ENCODE measurements around the gene POU2F3. TPM values are rescaled to one million over a fixed set of nuclear protein-coding genes. Genes with fewer than 3 reads are reported as not detected.

The POU2F3 gene
- total and polyA plus RNA-seq, 2 of the 4 experiments (the other 2 are of a cell fraction) = under 0.01 to 0.09 TPM

DNA sequence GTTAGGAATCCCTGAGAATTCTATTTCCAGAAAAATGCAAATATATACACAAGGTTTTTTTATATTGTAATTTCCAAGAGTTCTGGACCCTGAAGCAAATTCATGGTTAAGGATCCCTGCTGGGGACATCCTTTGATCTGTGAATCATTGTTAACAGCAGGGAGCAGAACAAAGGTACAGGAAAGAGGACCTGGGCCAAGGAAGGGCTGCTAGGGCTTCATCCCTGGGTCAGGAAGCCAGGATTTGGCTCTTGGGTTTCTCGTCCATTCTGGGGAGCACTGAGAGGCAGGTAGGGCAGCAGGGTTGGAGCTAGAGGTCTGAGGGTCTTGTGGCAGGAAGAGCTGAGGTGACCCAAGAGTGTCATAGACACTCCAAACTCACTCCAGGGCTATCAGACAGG is 39.3 kb upstream of the POU2F3 start:
- CTCF ChIA-PET = no interaction called here
- Histone ChIP-seq H2BK20ac (ENCODE audit: low read depth, low read length) (no peak overlapping the region), H3K27me3 (ENCODE audit: control insufficient read depth, insufficient read depth, low read length) (peaks cover 36% of the 10 kb centered on the region), H2AK9ac (replicated peaks; ENCODE audit: low read depth, low read length, poor library complexity) (no peak overlapping the region), H4K8ac (ENCODE audit: low read depth in 2 of 2, low read length in 2 of 2) (no peak overlapping the region), H4K5ac (ENCODE audit: low read depth, low read length) (no peak overlapping the region), H3K56ac (ENCODE audit: extremely low read depth, insufficient read depth, low read length) (no peak overlapping the region), H2AK5ac (ENCODE audit: low read depth, low read length) (no peak overlapping the region), H3K79me1 (ENCODE audit: low read depth in 1 of 2, low read length in 2 of 2) (no peaks in the 10 kb centered on the region), H3K27ac (ENCODE audit: insufficient read depth, low read length) (no peak overlapping the region), H3K4me1 (ENCODE audit: control insufficient read depth, insufficient read depth, low read length) (peaks cover 3% of the 10 kb centered on the region), H4K91ac (ENCODE audit: insufficient read depth, low read depth, low read length) (no peak overlapping the region), H3K23ac (ENCODE audit: low read depth, low read length) (no peak overlapping the region), H2AFZ (replicated peaks; ENCODE audit: low read length, poor library complexity) (no peak overlapping the region), H3K18ac (ENCODE audit: low read depth, low read length) (no peak overlapping the region), H3K4ac (ENCODE audit: low read depth, low read length) (no peak overlapping the region), H3K36me3 (ENCODE audit: control insufficient read depth, insufficient read depth, low read length) (no peaks in the 10 kb centered on the region), H3K9ac (ENCODE audit: low read depth, low read length) (no peak overlapping the region), H3K4me3 (ENCODE audit: insufficient read depth, low read depth, low read length) (no peak overlapping the region), H2BK120ac (ENCODE audit: low read depth, low read length) (no peak overlapping the region), H3K4me2 (ENCODE audit: low read depth, low read length) (no peak overlapping the region), H2BK5ac (ENCODE audit: low read depth, low read length, poor library complexity, severe bottlenecking) (no peak overlapping the region), H3K9me3 (ENCODE audit: control insufficient read depth, insufficient read depth, low read length) (no peaks in the 10 kb centered on the region), H2BK15ac (ENCODE audit: low read depth, low read length) (no peak overlapping the region), H3K14ac (replicated peaks; ENCODE audit: low read depth, low read length) (no peak overlapping the region), H3K9me1 (ENCODE audit: insufficient read depth, low read length) (peaks cover 2% of the 10 kb centered on the region; the same call in 1 of the 2 replicates), H4K20me1 (ENCODE audit: insufficient read depth, low read length) (no peaks in the 10 kb centered on the region)
- BruUV-seq (replicated peaks) = no TSS peak
- TF ChIP-seq, protein P1, sequence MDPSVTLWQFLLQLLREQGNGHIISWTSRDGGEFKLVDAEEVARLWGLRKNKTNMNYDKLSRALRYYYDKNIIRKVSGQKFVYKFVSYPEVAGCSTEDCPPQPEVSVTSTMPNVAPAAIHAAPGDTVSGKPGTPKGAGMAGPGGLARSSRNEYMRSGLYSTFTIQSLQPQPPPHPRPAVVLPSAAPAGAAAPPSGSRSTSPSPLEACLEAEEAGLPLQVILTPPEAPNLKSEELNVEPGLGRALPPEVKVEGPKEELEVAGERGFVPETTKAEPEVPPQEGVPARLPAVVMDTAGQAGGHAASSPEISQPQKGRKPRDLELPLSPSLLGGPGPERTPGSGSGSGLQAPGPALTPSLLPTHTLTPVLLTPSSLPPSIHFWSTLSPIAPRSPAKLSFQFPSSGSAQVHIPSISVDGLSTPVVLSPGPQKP (IDR thresholded peaks at IDR 0.05; ENCODE audit: borderline replicate concordance, low read depth, low read length) = no peak
- TF ChIP-seq, protein P2, sequence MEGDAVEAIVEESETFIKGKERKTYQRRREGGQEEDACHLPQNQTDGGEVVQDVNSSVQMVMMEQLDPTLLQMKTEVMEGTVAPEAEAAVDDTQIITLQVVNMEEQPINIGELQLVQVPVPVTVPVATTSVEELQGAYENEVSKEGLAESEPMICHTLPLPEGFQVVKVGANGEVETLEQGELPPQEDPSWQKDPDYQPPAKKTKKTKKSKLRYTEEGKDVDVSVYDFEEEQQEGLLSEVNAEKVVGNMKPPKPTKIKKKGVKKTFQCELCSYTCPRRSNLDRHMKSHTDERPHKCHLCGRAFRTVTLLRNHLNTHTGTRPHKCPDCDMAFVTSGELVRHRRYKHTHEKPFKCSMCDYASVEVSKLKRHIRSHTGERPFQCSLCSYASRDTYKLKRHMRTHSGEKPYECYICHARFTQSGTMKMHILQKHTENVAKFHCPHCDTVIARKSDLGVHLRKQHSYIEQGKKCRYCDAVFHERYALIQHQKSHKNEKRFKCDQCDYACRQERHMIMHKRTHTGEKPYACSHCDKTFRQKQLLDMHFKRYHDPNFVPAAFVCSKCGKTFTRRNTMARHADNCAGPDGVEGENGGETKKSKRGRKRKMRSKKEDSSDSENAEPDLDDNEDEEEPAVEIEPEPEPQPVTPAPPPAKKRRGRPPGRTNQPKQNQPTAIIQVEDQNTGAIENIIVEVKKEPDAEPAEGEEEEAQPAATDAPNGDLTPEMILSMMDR (conservative IDR thresholded peaks at IDR 0.05; ENCODE audit: low read depth, low read length) = no peak
- TF ChIP-seq MAFK (IDR thresholded peaks at IDR 0.05; ENCODE audit: low read depth, low read length) (no peak), SMC3 (IDR thresholded peaks at IDR 0.05; ENCODE audit: low read depth, low read length) (no peak), CHD1 (IDR thresholded peaks at IDR 0.05; ENCODE audit: low read depth, low read length) (no peak), RCOR1 (IDR thresholded peaks at IDR 0.05; ENCODE audit: insufficient replicate concordance, low read length) (no peak), FOS (IDR thresholded peaks at IDR 0.05; ENCODE audit: low read depth, low read length) (no peak), BHLHE40 (IDR thresholded peaks at IDR 0.05; ENCODE audit: low read depth, low read length) (no peak), MXI1 (IDR thresholded peaks at IDR 0.05; ENCODE audit: borderline replicate concordance, low read depth, low read length) (no peak), MAZ (IDR thresholded peaks at IDR 0.05; ENCODE audit: borderline replicate concordance, low read depth, low read length) (no peak), POLR2A (IDR thresholded peaks at IDR 0.05; ENCODE audit: low read depth, low read length) (no peak), RAD21 (IDR thresholded peaks at IDR 0.05; ENCODE audit: low read length) (no peak), RFX5 (IDR thresholded peaks at IDR 0.05; ENCODE audit: low read depth, low read length) (no peak), CEBPB (IDR thresholded peaks at IDR 0.05; ENCODE audit: low read depth, low read length) (no peak), NFE2L2 (IDR thresholded peaks at IDR 0.05; ENCODE audit: low read depth, low read length) (no peak)
- TF ChIP-seq, protein P3, sequence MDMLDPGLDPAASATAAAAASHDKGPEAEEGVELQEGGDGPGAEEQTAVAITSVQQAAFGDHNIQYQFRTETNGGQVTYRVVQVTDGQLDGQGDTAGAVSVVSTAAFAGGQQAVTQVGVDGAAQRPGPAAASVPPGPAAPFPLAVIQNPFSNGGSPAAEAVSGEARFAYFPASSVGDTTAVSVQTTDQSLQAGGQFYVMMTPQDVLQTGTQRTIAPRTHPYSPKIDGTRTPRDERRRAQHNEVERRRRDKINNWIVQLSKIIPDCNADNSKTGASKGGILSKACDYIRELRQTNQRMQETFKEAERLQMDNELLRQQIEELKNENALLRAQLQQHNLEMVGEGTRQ (IDR thresholded peaks at IDR 0.05; ENCODE audit: low read depth, low read length) = no peak
- intact Hi-C loops (cut with micrococcal nuclease) = no loop called here
- dilution Hi-C loops (cut with HindIII; ENCODE audit: low sequenced_read_pairs, unreplicated experiment) = no loop called here
- in situ Hi-C loops (cut with MboI; ENCODE audit: low sequenced_read_pairs) = no loop called here
- WGBS, 2 experiments (ENCODE audit: extremely low coverage in 2 of 2, insufficient read length in 1 of 2) = no CpG with 5 or more reads among the region's 1 CpG
- DNase-seq (no peak), ATAC-seq (ENCODE audit: low read depth) (no peak)
- POLR2A ChIA-PET (ENCODE audit: unreplicated experiment) = no interaction called here
